GM21526 (cell line): ENCODE data around the gene TUBGCP3.

Experiments used
- ATAC-seq: cut with Tn5 transposase; IDR thresholded peaks from one replicate; pipeline ENCODE4 v1.9.1; 2021; ENCODE audit warnings: moderate library complexity; ENCODE audit not compliant: unreplicated experiment, low FRiP score

The TUBGCP3 gene

GRCh38 chr13:112532837-112533745, 54.9 kb downstream of the TUBGCP3 start:
- ATAC-seq: no peak

DNA sequence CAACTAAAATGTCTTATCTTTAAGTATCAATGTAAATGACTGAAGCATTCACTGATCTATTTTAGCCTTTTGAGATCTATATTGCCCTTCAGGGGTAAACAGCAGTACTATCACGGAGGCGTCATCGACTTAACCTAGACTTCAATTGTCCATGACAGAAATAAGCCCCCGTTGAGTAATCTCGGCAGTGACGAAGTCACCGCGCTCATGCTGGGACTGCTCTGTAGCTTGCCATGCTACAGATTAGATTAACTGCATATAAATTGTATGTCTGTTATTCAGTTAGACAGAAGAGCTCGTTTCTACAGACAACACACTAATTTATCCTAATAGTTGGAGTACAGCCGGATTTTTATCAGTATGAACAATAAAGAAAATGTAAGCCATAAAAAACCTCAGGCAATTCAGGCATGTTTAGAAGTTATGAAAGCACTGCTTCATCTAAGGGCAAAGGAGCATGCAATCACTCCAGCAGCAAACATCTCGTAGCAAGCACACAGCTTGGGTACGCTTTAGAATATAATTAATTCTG, 56.6 kb downstream of the TUBGCP3 start:
- ATAC-seq: no peak

DNA sequence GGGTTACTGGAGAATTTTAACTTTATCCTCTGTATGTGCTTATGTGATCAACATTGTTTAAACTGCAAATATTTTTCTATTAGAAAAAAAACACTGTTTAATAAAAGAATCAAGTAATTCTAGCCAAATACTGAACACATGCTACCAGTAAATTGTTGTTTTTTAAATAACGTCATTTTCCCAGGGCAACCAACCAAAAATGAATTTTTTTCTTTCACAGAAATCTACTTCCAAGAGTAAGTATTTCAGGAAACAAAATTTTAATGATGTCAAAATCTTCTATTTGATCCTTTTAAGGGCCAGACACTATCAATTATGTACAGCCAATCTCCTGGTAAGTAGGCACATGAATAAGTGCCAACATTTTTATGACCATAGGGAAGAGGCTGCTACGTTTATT, 57.1 kb downstream of the TUBGCP3 start:
- no peak for ATAC-seq

DNA sequence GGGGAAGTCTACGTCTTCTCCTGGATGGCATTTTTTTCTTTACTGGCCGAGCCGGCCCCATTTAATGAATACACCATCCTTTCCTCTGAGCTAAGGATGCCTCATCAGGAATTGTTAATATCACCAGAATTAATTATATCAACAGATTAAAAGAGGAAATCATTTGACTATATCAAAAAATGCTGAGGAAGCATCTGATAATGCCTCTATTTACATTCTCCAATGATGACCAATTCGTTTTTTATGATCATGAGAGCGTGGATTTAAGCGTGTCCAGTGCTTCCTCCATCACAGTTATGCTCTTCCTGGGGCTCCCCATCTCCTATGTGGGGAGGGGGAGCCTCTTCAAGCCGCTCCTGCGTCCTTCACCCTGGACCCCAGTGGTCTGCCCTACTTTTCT, 58.7 kb downstream of the TUBGCP3 start:
- ATAC-seq: no peak

GRCh38 chr13:112526146-112526853, 61.7 kb downstream of the TUBGCP3 start:
- no peak for ATAC-seq

DNA sequence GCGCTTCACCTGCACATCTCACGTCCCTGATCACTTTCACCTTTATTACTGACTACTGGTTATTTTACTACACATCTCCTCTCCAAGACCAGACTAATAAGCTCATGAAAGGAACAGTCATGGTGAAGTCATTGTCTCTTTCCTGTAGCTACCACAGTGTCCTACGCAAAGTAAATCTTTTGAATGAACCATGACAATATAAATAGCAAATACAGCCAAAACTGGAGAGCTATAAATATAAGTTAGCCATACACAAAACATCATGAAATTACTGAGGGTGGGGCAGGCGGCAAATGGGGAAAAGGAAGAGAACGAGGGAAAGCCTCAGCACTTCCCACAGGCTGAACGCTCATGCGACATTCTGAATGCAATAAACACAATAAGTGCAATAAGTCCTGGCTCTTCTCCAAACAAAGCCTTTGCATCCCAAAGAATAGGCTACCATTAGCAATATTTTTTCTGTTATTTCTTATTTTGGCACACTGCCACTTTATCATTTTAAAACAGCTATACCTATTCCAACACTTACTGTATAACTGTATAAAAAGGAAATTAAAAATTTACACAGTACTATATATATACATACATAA, 62.5 kb downstream of the TUBGCP3 start:
- no peak for ATAC-seq

GRCh38 chr13:112522578-112522977, 65.4 kb downstream of the TUBGCP3 start:
- ATAC-seq: no peak

DNA sequence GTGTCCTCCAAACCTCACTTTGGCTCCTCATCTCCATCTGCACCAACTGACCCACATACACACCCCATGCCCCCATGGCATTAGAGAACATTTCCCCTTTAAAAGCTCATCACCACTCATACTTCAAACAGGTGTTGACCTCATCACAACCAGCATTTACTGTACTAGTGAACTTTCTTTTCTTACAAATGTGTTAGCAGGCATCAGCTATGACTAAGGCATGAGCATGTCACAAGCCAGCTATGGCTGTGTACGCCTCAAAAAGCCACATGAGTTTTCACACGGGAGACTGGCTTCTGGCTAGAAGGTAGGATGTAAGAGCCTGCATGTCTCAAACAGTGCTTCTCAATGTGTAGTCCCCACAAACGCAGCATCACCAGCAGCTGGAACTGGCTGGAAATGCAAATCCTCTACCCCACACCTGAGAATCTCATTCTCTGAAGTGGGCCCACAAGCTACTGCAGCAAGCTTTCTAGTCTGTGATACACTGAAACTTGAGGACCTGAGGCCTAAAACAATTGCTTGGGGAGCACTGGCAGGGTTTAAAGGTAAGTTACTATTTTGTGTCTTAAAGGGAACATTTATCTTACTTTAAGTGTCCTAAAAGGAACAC, 66.8 kb downstream of the TUBGCP3 start:
- ATAC-seq: no peak

DNA sequence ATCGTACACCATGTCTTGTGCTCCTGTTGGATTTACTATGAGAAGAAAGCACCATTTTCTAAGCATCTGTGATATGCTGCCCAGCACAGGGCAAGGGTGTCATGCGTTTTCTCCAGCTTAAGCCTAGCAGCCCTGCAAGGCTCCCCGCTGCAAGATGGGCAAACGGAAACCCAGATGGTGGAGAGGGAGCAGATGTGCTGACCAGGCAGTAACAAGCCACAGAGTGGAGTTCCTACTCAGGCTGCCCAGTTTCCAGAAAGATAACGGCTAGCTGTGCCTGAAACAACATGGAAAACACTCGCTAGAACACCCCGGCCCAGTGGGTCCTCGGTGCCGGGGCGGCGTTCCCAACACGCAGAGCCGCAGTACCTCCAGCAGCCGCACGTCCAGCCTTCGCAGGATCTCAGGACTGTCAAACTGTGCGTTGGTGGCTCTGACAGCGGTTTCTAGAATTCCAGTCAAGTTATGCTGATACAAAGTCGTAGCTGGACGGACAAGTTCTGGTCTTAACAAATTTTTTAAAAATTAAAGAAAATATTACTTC, 68.4 kb downstream of the TUBGCP3 start:
- no peak for ATAC-seq

- no peak for ATAC-seq
Observed at GRCh38 chr13:112516218-112516617, 71.7 kb downstream of the TUBGCP3 start.

DNA sequence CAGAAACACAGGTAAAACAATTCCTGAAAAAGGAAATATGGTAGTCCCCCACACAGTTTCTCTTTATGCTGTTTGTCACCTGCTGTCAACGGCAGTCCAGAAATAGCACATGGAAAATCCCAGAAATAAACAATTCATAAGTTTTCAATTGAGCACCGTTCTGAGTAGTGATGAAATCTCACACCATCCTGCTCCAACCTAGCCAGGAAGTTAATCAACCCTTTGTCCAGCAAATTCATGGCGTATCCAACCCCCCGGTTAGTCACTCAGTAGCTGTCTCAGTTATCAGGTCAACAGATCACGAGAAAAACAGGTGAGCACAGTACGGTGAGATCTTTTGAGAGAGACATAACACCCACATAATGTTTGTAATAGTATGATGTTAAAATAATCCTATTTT, 74.2 kb downstream of the TUBGCP3 start:
- no peak for ATAC-seq

DNA sequence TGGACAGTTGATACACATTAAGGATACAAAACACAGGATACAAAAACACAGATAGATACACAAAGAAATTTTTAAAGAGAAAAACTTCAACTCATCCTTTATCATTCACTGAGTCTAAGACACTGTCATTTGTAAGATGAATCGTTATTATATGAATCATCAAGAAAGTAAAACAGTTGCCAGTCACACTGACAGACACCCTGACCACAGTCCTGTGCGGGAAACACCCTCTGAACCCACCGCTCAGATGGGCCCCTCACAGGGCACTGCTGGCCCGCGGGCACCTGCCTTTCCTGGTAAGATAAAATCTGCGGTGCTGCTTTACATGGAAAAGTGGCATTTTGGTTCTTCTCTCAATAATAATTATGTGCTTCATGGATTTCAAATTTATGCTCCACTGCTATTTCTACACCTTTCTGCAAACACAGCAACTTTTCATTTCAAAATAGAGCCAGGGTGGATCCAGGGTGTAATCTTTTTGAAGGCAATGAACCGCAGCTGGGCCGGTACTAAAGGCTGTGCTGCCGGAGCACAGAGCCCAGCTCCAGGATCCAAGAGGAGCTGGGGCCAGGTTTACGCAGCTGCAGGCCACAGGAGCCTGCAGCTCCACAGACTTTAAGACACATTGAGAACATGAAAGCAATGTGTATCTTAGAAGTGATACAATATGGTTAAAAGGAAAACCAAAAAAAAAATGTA, 76.8 kb downstream of the TUBGCP3 start:
- no peak for ATAC-seq

GRCh38 chr13:112510002-112510780, 77.8 kb downstream of the TUBGCP3 start:
- ATAC-seq: no peak

DNA sequence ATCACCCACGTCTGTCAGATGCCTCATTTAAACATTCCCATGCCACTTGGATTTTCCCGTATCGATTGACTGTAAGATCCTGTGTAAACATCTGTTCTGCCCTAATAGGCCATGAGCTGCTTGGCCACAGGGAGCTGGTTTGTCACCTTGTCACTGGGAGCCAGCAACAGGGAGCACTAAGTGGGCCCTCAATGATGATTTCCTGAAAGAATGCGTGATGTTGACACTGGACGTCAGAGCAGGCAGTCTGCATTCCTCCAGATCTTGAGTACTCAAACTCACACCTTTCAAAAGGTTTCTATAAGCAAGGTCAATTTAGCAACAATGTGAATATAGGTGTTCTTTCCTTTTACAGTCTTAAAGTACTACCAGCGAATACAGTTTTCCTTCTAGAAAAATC, 78.8 kb downstream of the TUBGCP3 start:
- no peak for ATAC-seq

DNA sequence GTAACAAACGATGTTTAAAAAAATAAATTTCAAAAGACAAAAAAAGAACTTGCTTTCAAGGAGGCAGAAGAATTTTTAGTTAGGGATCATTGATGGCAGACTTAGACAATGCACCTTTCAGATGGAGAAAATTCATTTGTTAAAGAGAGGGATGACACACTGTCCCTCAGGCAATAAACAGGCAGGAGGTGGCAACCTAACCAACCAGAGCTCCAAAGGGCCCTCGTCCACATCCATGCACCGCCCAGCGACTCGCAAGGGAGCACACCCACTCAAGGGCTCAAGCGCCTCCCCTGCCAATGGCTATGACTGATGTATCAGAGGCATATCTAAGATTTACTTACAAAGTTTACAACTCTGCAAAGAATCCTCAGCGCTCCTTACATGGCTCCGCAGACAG, 81.9 kb downstream of the TUBGCP3 start:
- no peak for ATAC-seq

GRCh38 chr13:112496166-112496565, 91.8 kb downstream of the TUBGCP3 start:
- no peak for ATAC-seq

DNA sequence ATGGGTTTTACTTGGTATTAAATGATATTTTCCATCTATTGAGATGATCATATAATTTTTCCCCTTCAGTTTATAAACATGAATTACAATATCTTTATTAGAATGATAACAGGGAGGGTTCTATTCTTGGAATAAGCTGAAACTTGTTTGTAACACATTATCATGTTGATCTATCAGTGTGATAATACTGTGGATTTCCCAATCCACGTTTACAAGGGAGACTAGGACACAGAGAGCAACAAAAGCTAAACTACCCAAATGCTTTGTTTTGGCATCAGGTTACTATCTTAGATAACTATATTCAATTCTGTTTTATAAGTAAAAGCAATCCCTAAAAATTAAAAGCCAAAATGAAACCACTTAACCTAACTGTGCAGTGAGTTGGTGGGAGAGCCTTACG, 92.5 kb downstream of the TUBGCP3 start:
- ATAC-seq: no peak

- ATAC-seq: no peak
Observed at GRCh38 chr13:112489199-112489598, 98.8 kb downstream of the TUBGCP3 start.
